ENCODE results near the gene MITF.

DNA sequence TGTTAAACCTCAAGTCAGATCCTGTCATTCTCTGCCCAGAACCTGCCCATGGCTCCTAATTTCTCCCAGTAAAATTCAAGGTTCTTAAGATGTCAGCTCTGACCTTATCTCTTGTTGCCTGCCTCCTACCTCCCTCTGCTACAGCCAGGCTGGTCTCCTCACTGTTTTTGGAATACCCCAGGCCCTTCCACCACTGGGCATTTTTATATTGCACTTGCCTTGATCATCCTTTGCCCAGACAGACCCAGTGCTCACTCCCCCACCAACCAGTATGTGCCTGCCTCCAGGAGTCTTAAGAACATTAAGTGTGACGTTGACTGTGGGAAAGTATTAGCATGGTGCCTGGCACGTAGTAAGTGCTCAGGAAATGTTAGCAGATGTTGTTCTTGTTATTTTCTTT, 3.1 kb downstream of the MITF start:
- no peak for TF ChIP-seq EZH2 (IDR thresholded peaks at IDR 0.05)
- TF ChIP-seq POLR2AphosphoS5 (IDR thresholded peaks at IDR 0.05; ENCODE audit: borderline replicate concordance, low read depth, low read length), result no peak
